ENCODE measurements around the gene DCC. TPM values are rescaled to one million over a fixed set of nuclear protein-coding genes. Genes with fewer than 3 reads are reported as not detected.

DCC gene
- total and polyA plus RNA-seq, 2 donors from 2014 or later, result 3.9 TPM; not detected in 1

DNA sequence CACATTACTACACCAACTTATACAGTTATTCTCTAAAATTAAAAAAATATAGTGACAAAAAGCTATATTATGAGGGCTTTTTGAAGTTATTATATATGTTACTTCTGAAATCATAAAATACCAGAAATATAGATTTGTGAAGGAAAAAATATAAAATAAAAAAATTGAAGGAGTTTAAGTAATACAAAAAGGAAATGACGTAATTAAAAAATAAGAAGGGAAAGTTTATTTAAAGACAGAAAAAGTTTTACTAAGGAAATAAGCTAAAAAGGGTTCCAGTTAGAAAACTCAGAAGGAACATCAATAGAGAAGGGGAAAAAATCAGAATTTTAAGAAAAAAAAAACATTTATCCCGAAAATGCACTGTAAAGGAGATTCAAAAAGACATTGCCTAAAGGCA is 1187.4 kb downstream of the DCC start:
- H3K27me3 ChIP-seq (ENCODE audit: control insufficient read depth, insufficient read depth, low read length), result no peaks in the 10 kb centered on the region
- FAIRE-seq, result peak; percentile 13

DNA sequence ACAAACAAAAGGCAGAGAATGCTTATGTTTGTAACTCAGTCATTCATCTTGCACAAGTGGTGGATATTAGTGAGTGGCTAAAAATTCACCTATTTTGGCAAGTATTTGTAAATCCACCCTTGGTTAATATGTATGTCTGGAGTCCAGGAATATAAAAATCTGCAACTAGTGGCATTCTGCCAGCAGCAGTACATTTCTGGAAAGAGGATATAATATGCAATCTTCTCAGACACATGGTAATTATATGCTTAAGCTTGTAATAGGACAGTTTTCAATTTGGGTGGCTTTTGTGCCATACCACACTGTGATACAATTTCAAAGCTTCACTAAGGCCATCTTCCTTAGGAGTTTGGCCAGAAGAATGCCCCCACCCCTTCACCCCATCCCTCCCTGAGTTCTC is 1191.2 kb downstream of the DCC start:
- intact Hi-C loops (cut with DNase I), result no loop called here
- H3K4me3 ChIP-seq (ENCODE audit: low read length in 3 of 3), result no peak overlapping the region
- H3K9me3 ChIP-seq (ENCODE audit: control insufficient read depth in 2 of 3, insufficient read depth in 1 of 3, low read length in 3 of 3), result no peaks in the 10 kb centered on the region
- no peak overlapping the region for H3K27ac ChIP-seq (ENCODE audit: low read depth in 2 of 2, low read length in 2 of 2)
- H3K4me1 ChIP-seq (ENCODE audit: control insufficient read depth in 2 of 3, insufficient read depth in 2 of 3, low read depth in 1 of 3, low read length in 3 of 3), result no peaks in the 10 kb centered on the region
- no peaks in the 10 kb centered on the region for H3K27me3 ChIP-seq (ENCODE audit: control insufficient read depth, insufficient read depth, low read length)
- no peak for FAIRE-seq
- H3K9ac ChIP-seq (ENCODE audit: low read length in 3 of 3), result no peak overlapping the region
- no peaks in the 10 kb centered on the region for H3K36me3 ChIP-seq (ENCODE audit: control insufficient read depth in 2 of 3, insufficient read depth in 3 of 3, low read length in 3 of 3)
- no peak for DNase-seq
- TF ChIP-seq, protein P1, sequence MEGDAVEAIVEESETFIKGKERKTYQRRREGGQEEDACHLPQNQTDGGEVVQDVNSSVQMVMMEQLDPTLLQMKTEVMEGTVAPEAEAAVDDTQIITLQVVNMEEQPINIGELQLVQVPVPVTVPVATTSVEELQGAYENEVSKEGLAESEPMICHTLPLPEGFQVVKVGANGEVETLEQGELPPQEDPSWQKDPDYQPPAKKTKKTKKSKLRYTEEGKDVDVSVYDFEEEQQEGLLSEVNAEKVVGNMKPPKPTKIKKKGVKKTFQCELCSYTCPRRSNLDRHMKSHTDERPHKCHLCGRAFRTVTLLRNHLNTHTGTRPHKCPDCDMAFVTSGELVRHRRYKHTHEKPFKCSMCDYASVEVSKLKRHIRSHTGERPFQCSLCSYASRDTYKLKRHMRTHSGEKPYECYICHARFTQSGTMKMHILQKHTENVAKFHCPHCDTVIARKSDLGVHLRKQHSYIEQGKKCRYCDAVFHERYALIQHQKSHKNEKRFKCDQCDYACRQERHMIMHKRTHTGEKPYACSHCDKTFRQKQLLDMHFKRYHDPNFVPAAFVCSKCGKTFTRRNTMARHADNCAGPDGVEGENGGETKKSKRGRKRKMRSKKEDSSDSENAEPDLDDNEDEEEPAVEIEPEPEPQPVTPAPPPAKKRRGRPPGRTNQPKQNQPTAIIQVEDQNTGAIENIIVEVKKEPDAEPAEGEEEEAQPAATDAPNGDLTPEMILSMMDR (IDR thresholded peaks at IDR 0.05; ENCODE audit: borderline replicate concordance, extremely low read depth, insufficient read depth), result no peak

More for the DNA sequence above, 1187.4 kb downstream of the DCC start:
- no peaks in the 10 kb centered on the region for H3K36me3 ChIP-seq (ENCODE audit: control insufficient read depth in 2 of 3, insufficient read depth in 3 of 3, low read length in 3 of 3)
- DNase-seq, result no peak
- no peak overlapping the region for H3K4me3 ChIP-seq (ENCODE audit: low read length in 3 of 3)
- H3K9me3 ChIP-seq (ENCODE audit: control insufficient read depth in 2 of 3, insufficient read depth in 1 of 3, low read length in 3 of 3), result no peaks in the 10 kb centered on the region
- TF ChIP-seq, protein P1 (IDR thresholded peaks at IDR 0.05; ENCODE audit: borderline replicate concordance, extremely low read depth, insufficient read depth), result no peak
- H3K9ac ChIP-seq (ENCODE audit: low read length in 3 of 3), result no peak overlapping the region
- intact Hi-C loops (cut with DNase I), result no loop called here
- no peaks in the 10 kb centered on the region for H3K4me1 ChIP-seq (ENCODE audit: control insufficient read depth in 2 of 3, insufficient read depth in 2 of 3, low read depth in 1 of 3, low read length in 3 of 3)
- H3K27ac ChIP-seq (ENCODE audit: low read depth in 2 of 2, low read length in 2 of 2), result no peak overlapping the region

DNA sequence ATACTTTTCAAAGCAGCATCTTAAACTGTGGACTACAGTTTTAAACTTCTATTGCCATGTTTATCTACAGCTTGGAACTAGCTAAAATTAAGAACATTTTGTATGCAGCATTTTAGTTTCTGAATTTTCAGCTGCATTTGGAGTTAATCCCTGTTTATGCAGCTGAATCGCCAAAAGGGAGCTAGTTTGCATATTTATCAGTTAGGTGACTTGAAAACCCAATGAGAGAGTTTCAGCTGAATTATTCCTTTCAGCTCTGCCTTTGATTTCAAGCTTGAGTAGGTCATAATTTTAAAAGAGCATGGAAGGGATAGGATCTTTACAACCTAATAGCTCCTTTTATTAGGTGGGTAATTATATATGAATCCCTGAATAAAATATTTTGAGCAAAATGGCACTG is 1191.9 kb downstream of the DCC start:
- Histone ChIP-seq H3K4me3 (ENCODE audit: low read length in 3 of 3) (no peak overlapping the region), H3K9ac (ENCODE audit: low read length in 3 of 3) (no peak overlapping the region), H3K4me1 (ENCODE audit: control insufficient read depth in 2 of 3, insufficient read depth in 2 of 3, low read depth in 1 of 3, low read length in 3 of 3) (no peaks in the 10 kb centered on the region), H3K27me3 (ENCODE audit: control insufficient read depth, insufficient read depth, low read length) (no peaks in the 10 kb centered on the region), H3K36me3 (ENCODE audit: control insufficient read depth in 2 of 3, insufficient read depth in 3 of 3, low read length in 3 of 3) (no peaks in the 10 kb centered on the region), H3K9me3 (ENCODE audit: control insufficient read depth in 2 of 3, insufficient read depth in 1 of 3, low read length in 3 of 3) (no peaks in the 10 kb centered on the region), H3K27ac (ENCODE audit: low read depth in 2 of 2, low read length in 2 of 2) (no peak overlapping the region)
- TF ChIP-seq, protein P1 (IDR thresholded peaks at IDR 0.05; ENCODE audit: borderline replicate concordance, extremely low read depth, insufficient read depth), result no peak
- intact Hi-C loops (cut with DNase I), result no loop called here
- FAIRE-seq (no peak), DNase-seq (peak in 1 of 5 donors; percentile 3)

DNA sequence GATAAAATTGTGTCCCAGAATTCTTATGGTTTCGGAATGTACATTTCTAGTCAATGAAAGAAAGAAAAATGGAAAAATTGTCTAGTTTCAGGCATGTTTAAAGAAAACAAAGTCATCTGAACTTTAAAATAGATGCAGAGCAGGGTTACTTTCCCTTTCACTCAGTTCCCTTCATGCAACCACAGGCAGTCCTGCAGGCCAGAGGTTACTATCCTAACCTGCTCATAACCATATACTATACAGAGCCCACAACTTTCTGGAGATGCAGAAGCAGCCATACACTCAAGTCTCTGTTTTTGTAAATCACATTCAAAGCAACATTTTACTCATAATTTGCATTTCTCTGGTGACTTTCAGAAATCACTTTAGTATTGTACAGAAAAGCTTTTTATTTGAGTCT is 1194.2 kb downstream of the DCC start:
- Histone ChIP-seq H3K27ac (ENCODE audit: low read depth in 2 of 2, low read length in 2 of 2) (no peak overlapping the region), H3K27me3 (ENCODE audit: control insufficient read depth, insufficient read depth, low read length) (no peaks in the 10 kb centered on the region), H3K36me3 (ENCODE audit: control insufficient read depth in 2 of 3, insufficient read depth in 3 of 3, low read length in 3 of 3) (no peaks in the 10 kb centered on the region), H3K9me3 (ENCODE audit: control insufficient read depth in 2 of 3, insufficient read depth in 1 of 3, low read length in 3 of 3) (no peaks in the 10 kb centered on the region), H3K9ac (ENCODE audit: low read length in 3 of 3) (no peak overlapping the region), H3K4me1 (ENCODE audit: control insufficient read depth in 2 of 3, insufficient read depth in 2 of 3, low read depth in 1 of 3, low read length in 3 of 3) (no peaks in the 10 kb centered on the region), H3K4me3 (ENCODE audit: low read length in 3 of 3) (no peak overlapping the region)
- FAIRE-seq (no peak), DNase-seq (no peak)
- intact Hi-C loops (cut with DNase I), result no loop called here
- TF ChIP-seq, protein P1 (IDR thresholded peaks at IDR 0.05; ENCODE audit: borderline replicate concordance, extremely low read depth, insufficient read depth), result no peak

Measured in kidney (tissue), 14 donors.